Measurements from ENCODE around the gene CDKN1A. TPM values are rescaled to one million over a fixed set of nuclear protein-coding genes. Genes with fewer than 3 reads are reported as not detected.
A peak's percentile ranks its signal among the peaks of the same experiment; 100 is the strongest.

The CDKN1A gene
- polyA plus RNA-seq, 3 donors = 117 to 1,223 (median 144) TPM

GRCh38 chr6:36663504-36664446 lies 14.7 kb upstream of the CDKN1A start:
- H3K27ac Mint-ChIP-seq = peak overlapping the region in 3 of 7 donors; percentile 42 to 70 (median 60)
- H3K36me3 Mint-ChIP-seq = no peaks in the 10 kb centered on the region
- H3K27me3 Mint-ChIP-seq (ENCODE audit: low read depth in 3 of 3) = peaks cover 0 to 24% (median 3%) of the 10 kb centered on the region in 3 donors
- Histone ChIP-seq H3K4me3 (replicated peaks in 1 of 3; ENCODE audit: low read depth in 2 of 3, low read length in 3 of 3) (no peak overlapping the region), H2AFZ (ENCODE audit: insufficient read depth, low read depth, low read length, poor library complexity, severe bottlenecking) (no peak overlapping the region), H3K27ac (ENCODE audit: low read depth in 1 of 2, low read length in 2 of 2) (no peak overlapping the region), H3K4me2 (replicated peaks; ENCODE audit: extremely low read depth, low read length, poor library complexity, severe bottlenecking) (no peak overlapping the region), H3K27me3 (ENCODE audit: control insufficient read depth in 2 of 2, insufficient read depth in 2 of 2, low read length in 2 of 2) (peaks cover 8 to 25% of the 10 kb centered on the region in 2 donors), H3K9me3 (replicated peaks in 1 of 2; ENCODE audit: control insufficient read depth in 1 of 2, insufficient read depth in 1 of 2, low read length in 2 of 2) (no peaks in the 10 kb centered on the region), H4K20me1 (ENCODE audit: insufficient read depth, low read length) (no peaks in the 10 kb centered on the region), H3K79me2 (ENCODE audit: insufficient read depth, low read length) (no peaks in the 10 kb centered on the region), H3K4me1 (ENCODE audit: control insufficient read depth in 1 of 2, insufficient read depth in 2 of 2, low read length in 2 of 2) (peaks cover 42 to 53% of the 10 kb centered on the region in 2 donors), H3K36me3 (replicated peaks in 1 of 2; ENCODE audit: control insufficient read depth in 1 of 2, insufficient read depth in 2 of 2, low read length in 2 of 2) (no peaks in the 10 kb centered on the region), H3K9ac (ENCODE audit: insufficient read depth, low read length, poor library complexity, severe bottlenecking) (no peak overlapping the region)
- peaks cover 0 to 11% (median 0%) of the 10 kb centered on the region in 7 donors for H3K9me3 Mint-ChIP-seq
- H3K4me3 Mint-ChIP-seq = peak overlapping the region in 1 of 2 donors; percentile 15
- H3K4me1 Mint-ChIP-seq = peaks cover 35% of the 10 kb centered on the region
- 27% methylated on average over 3 of the region's 4 CpGs for WGBS (ENCODE audit: insufficient coverage)
- intact Hi-C loops (cut with micrococcal nuclease) = no loop called here
- TF ChIP-seq CTCF (IDR thresholded peaks at IDR 0.05) = no peak
- no peak for DNase-seq

- intact Hi-C loops (cut with micrococcal nuclease) = no loop called here
- H3K4me1 Mint-ChIP-seq = peaks cover 35% of the 10 kb centered on the region
- no peak for DNase-seq
- no peak overlapping the region for H3K27ac Mint-ChIP-seq
- no peaks in the 10 kb centered on the region for H4K20me1 ChIP-seq (ENCODE audit: insufficient read depth, low read length)
- no peak overlapping the region for H3K27ac ChIP-seq (ENCODE audit: low read depth in 1 of 2, low read length in 2 of 2)
- no peaks in the 10 kb centered on the region for H3K36me3 ChIP-seq (replicated peaks in 1 of 2; ENCODE audit: control insufficient read depth in 1 of 2, insufficient read depth in 2 of 2, low read length in 2 of 2)
- H3K79me2 ChIP-seq (ENCODE audit: insufficient read depth, low read length) = no peaks in the 10 kb centered on the region
- H3K4me3 ChIP-seq (replicated peaks in 1 of 3; ENCODE audit: low read depth in 2 of 3, low read length in 3 of 3) = no peak overlapping the region
- no peaks in the 10 kb centered on the region for H3K36me3 Mint-ChIP-seq
- H3K9ac ChIP-seq (ENCODE audit: insufficient read depth, low read length, poor library complexity, severe bottlenecking) = no peak overlapping the region
- H3K4me1 ChIP-seq (ENCODE audit: control insufficient read depth in 1 of 2, insufficient read depth in 2 of 2, low read length in 2 of 2) = peaks cover 41 to 51% of the 10 kb centered on the region in 2 donors
- no peaks in the 10 kb centered on the region for H3K9me3 ChIP-seq (replicated peaks in 1 of 2; ENCODE audit: control insufficient read depth in 1 of 2, insufficient read depth in 1 of 2, low read length in 2 of 2)
- H3K9me3 Mint-ChIP-seq = peaks cover 0 to 6% (median 0%) of the 10 kb centered on the region in 7 donors
- TF ChIP-seq CTCF (IDR thresholded peaks at IDR 0.05) = no peak
- no peak overlapping the region for H3K4me3 Mint-ChIP-seq
- H3K4me2 ChIP-seq (replicated peaks; ENCODE audit: extremely low read depth, low read length, poor library complexity, severe bottlenecking) = no peak overlapping the region
- 100% methylated on average over 3 of the region's 4 CpGs for WGBS (ENCODE audit: insufficient coverage)
- H3K27me3 Mint-ChIP-seq (ENCODE audit: low read depth in 3 of 3) = peaks cover 2 to 10% (median 4%) of the 10 kb centered on the region in 3 donors
- H2AFZ ChIP-seq (ENCODE audit: insufficient read depth, low read depth, low read length, poor library complexity, severe bottlenecking) = no peak overlapping the region
- H3K27me3 ChIP-seq (ENCODE audit: control insufficient read depth in 2 of 2, insufficient read depth in 2 of 2, low read length in 2 of 2) = peaks cover 0 to 13% of the 10 kb centered on the region in 2 donors
These were observed 13.3 kb upstream of the CDKN1A start for GRCh38 chr6:36665180-36665579.

Measured in CD14-positive monocyte (primary cell).